AG04450 (cell line): ENCODE results near the gene CIT. TPM values are rescaled to one million over a fixed set of nuclear protein-coding genes. Genes with fewer than 3 reads are reported as not detected.

ENCODE experiments used
- CTCF ChIA-PET: fragments of 300-600, 350-600 bp; formaldehyde crosslinking; extraction: SDS; loops from one replicate; lab custom pipeline; 2022; ENCODE audit warnings: antibody characterized with exemption, inconsistent platforms; lab: Charles Lee
- POLR2A ChIA-PET: fragments of 350-600 bp; formaldehyde crosslinking; extraction: SDS; loops from one replicate; lab custom pipeline; 2021; ENCODE audit warnings: antibody characterized with exemption, inconsistent platforms; lab: Yijun Ruan, JAX
- DNase-seq: peaks from one replicate; pipeline ENCODE4 v3.0.0-alpha.2; 2011; ENCODE audit warnings: low read depth, low spot score
- H3K27ac ChIP-seq: one replicate; pipeline ENCODE4 v1.5.1; 2012; ENCODE audit warnings: low read depth, low read length, control low read depth
- H3K27me3 ChIP-seq: one replicate; pipeline ENCODE4 v1.6.0; 2012; ENCODE audit warnings: low read length; ENCODE audit not compliant: control insufficient read depth, insufficient read depth
- H3K4me3 ChIP-seq: 2 replicates; pipeline ENCODE4 v1.5.1; 2011; ENCODE audit warnings: mild to moderate bottlenecking, low read depth, low read length, control low read depth
- H3K9me3 ChIP-seq: 2 replicates; pipeline ENCODE4 v1.5.1; 2012; ENCODE audit warnings: low read length; ENCODE audit not compliant: control insufficient read depth, insufficient read depth
- CTCF ChIP-seq: IDR thresholded peaks from 2 replicates; pipeline ENCODE4 v1.5.1; 2011; ENCODE audit warnings: low read depth, low read length, control low read depth, inconsistent platforms
- polyA plus RNA-seq: library from polyadenylated mRNA; depleted of rRNA; stranded (reverse); fragments of >200 nt; gene quantifications from 2 replicates; pipeline ENCODE4 v1.2.3, GENCODE V29; 2011

CIT gene
- polyA plus RNA-seq, 1 experiment, result 6.0 TPM

- Histone ChIP-seq H3K9me3 (no peaks in the 10 kb centered on the region), H3K27me3 (no peaks in the 10 kb centered on the region), H3K4me3 (no peak overlapping the region), H3K27ac (no peak overlapping the region)
- no peak for DNase-seq
- CTCF ChIA-PET, result interaction anchor here (0.7 to 1.0 kb wide), 3 partner anchors 28 to 217 kb away, joined by 4 read pairs; no protein-coding TSS in a partner anchor
- no peak for TF ChIP-seq CTCF
- POLR2A ChIA-PET, result no interaction called here
These were observed 6.7 kb downstream of the CIT start for GRCh38 chr12:119870457-119870856.

- no peak overlapping the region for H3K4me3 ChIP-seq
- H3K9me3 ChIP-seq, result no peaks in the 10 kb centered on the region
- DNase-seq, result peak; percentile 67
- H3K27ac ChIP-seq, result peak overlapping the region; percentile 81
- ChIA-PET CTCF (interaction anchor here (0.8 to 1.3 kb wide), 3 partner anchors 89 to 218 kb away, joined by 3 to 4 read pairs (median 3); partner anchors contain the start of gene PRKAB1), POLR2A (interaction anchor here (0.6 kb wide), 1 partner anchor 45 kb away, joined by 3 read pairs; no protein-coding TSS in a partner anchor)
- peak; percentile 20; the same call in 1 of the 2 replicates for TF ChIP-seq CTCF
- no peaks in the 10 kb centered on the region for H3K27me3 ChIP-seq
These were observed 7.4 kb downstream of the CIT start for GRCh38 chr12:119869720-119870119.

- Histone ChIP-seq H3K9me3 (no peaks in the 10 kb centered on the region), H3K27ac (peak overlapping the region; percentile 81), H3K27me3 (no peaks in the 10 kb centered on the region), H3K4me3 (no peak overlapping the region)
- TF ChIP-seq CTCF, result no peak
- no peak for DNase-seq
- CTCF ChIA-PET, result interaction anchor here (0.8 to 1.3 kb wide), 2 partner anchors 88 to 201 kb away, joined by 3 read pairs; partner anchors contain the start of gene PRKAB1
- POLR2A ChIA-PET, result interaction anchor here (0.6 kb wide), 1 partner anchor 44 kb away, joined by 3 read pairs; no protein-coding TSS in a partner anchor
These were observed 8.1 kb downstream of the CIT start for GRCh38 chr12:119868992-119869391.

GRCh38 chr12:119864591-119864990, 12.5 kb downstream of the CIT start:
- DNase-seq, result no peak
- no peaks in the 10 kb centered on the region for H3K9me3 ChIP-seq
- ChIA-PET CTCF (no interaction called here), POLR2A (no interaction called here)
- H3K27ac ChIP-seq, result no peak overlapping the region
- TF ChIP-seq CTCF, result no peak
- no peak overlapping the region for H3K4me3 ChIP-seq
- no peaks in the 10 kb centered on the region for H3K27me3 ChIP-seq

GRCh38 chr12:119859241-119859640, 17.9 kb downstream of the CIT start:
- TF ChIP-seq CTCF, result no peak
- no peaks in the 10 kb centered on the region for H3K27me3 ChIP-seq
- POLR2A ChIA-PET, result no interaction called here

More at GRCh38 chr12:119859241-119859640, 17.9 kb downstream of the CIT start:
- no peak overlapping the region for H3K4me3 ChIP-seq
- no peak overlapping the region for H3K27ac ChIP-seq
- no peaks in the 10 kb centered on the region for H3K9me3 ChIP-seq
- CTCF ChIA-PET, result no interaction called here
- no peak for DNase-seq
